SK-N-SH (cell line): ENCODE results near the gene KLK11. TPM values are rescaled to one million over a fixed set of nuclear protein-coding genes. Genes with fewer than 3 reads are reported as not detected.

Experiments
- CTCF ChIA-PET: fragments of 300-600, 350-600 bp; formaldehyde crosslinking; extraction: SDS; loops from one replicate; lab custom pipeline; 2021; lab: Yijun Ruan, JAX
- POLR2A ChIA-PET: fragments of 350-600 bp; sonication (Branson Sonifier 250); formaldehyde crosslinking; extraction: SDS; loops from one replicate; lab custom pipeline; 2020; ENCODE audit warnings: antibody characterized with exemption, inconsistent platforms; lab: Yijun Ruan, JAX
- DNase-seq: peaks from one replicate; pipeline ENCODE4 v3.0.0; 2012
- H2AFZ ChIP-seq: fragments of 200-600 bp; sonication (generic); 2 replicates; pipeline ENCODE4 v1.8.1; 2016; ENCODE audit warnings: antibody characterized with exemption, mild to moderate bottlenecking, low read depth
- H3F3A ChIP-seq: fragments of 200-600 bp; sonication (generic); replicated peaks from 2 replicates; pipeline ENCODE3; 2016; ENCODE audit warnings: antibody characterized with exemption, mild to moderate bottlenecking; ENCODE audit not compliant: insufficient read depth
- H3K27ac ChIP-seq, 2 experiments: fragments of 200-500 bp in 1 of 2; fragments of 200-600 bp in 1 of 2; sonication (Bioruptor generic) in 1 of 2; sonication (generic), shearing (Covaris generic) in 1 of 2; 2 replicates each; pipeline versions ENCODE4 v1.5.1 to v1.6.1; 2014 to 2016; ENCODE audit warnings: low read depth in 2 of 2, inconsistent platforms in 1 of 2, low read length in 1 of 2, mild to moderate bottlenecking in 1 of 2, mixed read lengths in 1 of 2
- H3K27me3 ChIP-seq: fragments of 200-600 bp; sonication (generic), shearing (Covaris generic); 2 replicates; pipeline ENCODE4 v1.6.1; 2016; ENCODE audit warnings: mixed run types; ENCODE audit not compliant: insufficient read depth
- H3K36me3 ChIP-seq, 2 experiments: fragments of 200-500 bp in 1 of 2; fragments of 200-600 bp in 1 of 2; sonication (Bioruptor generic) in 1 of 2; sonication (generic) in 1 of 2; replicated peaks in 1 of 2; 2 replicates each; pipeline versions ENCODE3 to v1.5.1; 2014 to 2016; ENCODE audit warnings: low read length in 1 of 2, mild to moderate bottlenecking in 1 of 2; ENCODE audit not compliant: insufficient read depth in 2 of 2, control insufficient read depth in 1 of 2
- H3K4me1 ChIP-seq, 2 experiments: fragments of 200-500 bp in 1 of 2; fragments of 200-600 bp in 1 of 2; sonication (Bioruptor generic) in 1 of 2; sonication (generic), shearing (Covaris generic) in 1 of 2; 2 replicates each; pipeline versions ENCODE4 v1.5.1 to v1.6.1; 2014 to 2016; ENCODE audit warnings: low read depth in 1 of 2, low read length in 1 of 2, mixed run types in 1 of 2; ENCODE audit not compliant: insufficient read depth in 2 of 2, control insufficient read depth in 1 of 2
- H3K4me2 ChIP-seq: fragments of 200-600 bp; sonication (generic), shearing (Covaris generic); 2 replicates; pipeline ENCODE4 v1.6.1; 2017; ENCODE audit warnings: mixed run types
- H3K4me3 ChIP-seq, 2 experiments: fragments of 200-500 bp in 1 of 2; fragments of 200-600 bp in 1 of 2; sonication (Bioruptor generic) in 1 of 2; sonication (generic), shearing (Covaris generic) in 1 of 2; 2 replicates each; pipeline versions ENCODE4 v1.5.1 to v1.8.1; 2014 to 2016; ENCODE audit warnings: low read depth in 2 of 2, inconsistent platforms in 1 of 2, low read length in 1 of 2, mild to moderate bottlenecking in 1 of 2, mixed read lengths in 1 of 2, moderate library complexity in 1 of 2
- H3K79me2 ChIP-seq: fragments of 200-600 bp; sonication (generic); 2 replicates; pipeline ENCODE4 v1.8.1; 2017; ENCODE audit warnings: mild to moderate bottlenecking; ENCODE audit not compliant: insufficient read depth
- H3K9ac ChIP-seq: fragments of 200-600 bp; sonication (generic); 2 replicates; pipeline ENCODE4 v1.6.1; 2017; ENCODE audit warnings: mixed run types
- H3K9me2 ChIP-seq: fragments of 200-600 bp; sonication (generic); 2 replicates; pipeline ENCODE4 v1.6.1; 2017; ENCODE audit warnings: mixed run types
- H3K9me3 ChIP-seq: fragments of 200-600 bp; sonication (generic); 2 replicates; pipeline ENCODE4 v1.6.1; 2017; ENCODE audit warnings: mixed run types, mild to moderate bottlenecking, moderate library complexity
- H4K20me1 ChIP-seq: fragments of 200-600 bp; sonication (generic); 2 replicates; pipeline ENCODE4 v1.6.1; 2017; ENCODE audit warnings: mild to moderate bottlenecking, mixed run types; ENCODE audit not compliant: insufficient read depth
- ELF1 ChIP-seq: IDR thresholded peaks from 2 replicates; pipeline ENCODE4 v1.4.0; 2012
- NRF1 ChIP-seq: IDR thresholded peaks from 2 replicates; pipeline ENCODE4 v1.6.1; 2012; ENCODE audit warnings: low read depth, mild to moderate bottlenecking, low read length
- RCOR1 ChIP-seq: fragments of 150-350 bp; IDR thresholded peaks from 2 replicates; pipeline ENCODE4 v1.6.1; 2017; ENCODE audit warnings: antibody characterized with exemption, low read length
- RFX5 ChIP-seq: IDR thresholded peaks from 2 replicates; pipeline ENCODE4 v1.6.1; 2012; ENCODE audit warnings: mild to moderate bottlenecking, improper control_type of control experiment, low read length
- SIN3A ChIP-seq: IDR thresholded peaks from 2 replicates; pipeline ENCODE4 v1.6.1; 2012; ENCODE audit warnings: low read depth, mild to moderate bottlenecking, low read length, moderate library complexity, borderline replicate concordance
- TCF12 ChIP-seq: IDR thresholded peaks from 2 replicates; pipeline ENCODE4 v1.4.0; 2012
- TEAD4 ChIP-seq: IDR thresholded peaks from 2 replicates; pipeline ENCODE4 v1.4.0; 2012; ENCODE audit warnings: mild to moderate bottlenecking, borderline replicate concordance; ENCODE audit not compliant: insufficient read depth
- WGBS: methylation state at CpG from one replicate; pipeline ENCODE4 v1.1.6; 2017; ENCODE audit warnings: low lambda C conversion rate; 5-methylcytosine and 5-hydroxymethylcytosine counted together
- polyA plus RNA-seq, 3 experiments: library from polyadenylated mRNA; depleted of rRNA; stranded (reverse); fragments of >200 nt; gene quantifications; 2 replicates each; pipeline ENCODE4 v1.2.3, GENCODE V29; 2012
- TF ChIP-seq, protein P1 (sequence below): fragments of 150-350 bp; IDR thresholded peaks from 2 replicates; pipeline ENCODE4 v1.6.1; 2016; ENCODE audit warnings: mild to moderate bottlenecking, low read depth, low read length
- TF ChIP-seq, protein P2 (sequence below): fragments of 200-600 bp; sonication (generic); IDR thresholded peaks from 2 replicates; pipeline ENCODE4 v1.6.1; 2017; ENCODE audit warnings: antibody characterized with exemption, mild to moderate bottlenecking, moderate library complexity

The KLK11 gene
- polyA plus RNA-seq, 1 of the 3 experiments (the other 2 are of a cell fraction): not detected

- DNase-seq: peak; percentile 4
- no peak for TF ChIP-seq NRF1
- no peak for TF ChIP-seq SIN3A
- TF ChIP-seq, protein P1, sequence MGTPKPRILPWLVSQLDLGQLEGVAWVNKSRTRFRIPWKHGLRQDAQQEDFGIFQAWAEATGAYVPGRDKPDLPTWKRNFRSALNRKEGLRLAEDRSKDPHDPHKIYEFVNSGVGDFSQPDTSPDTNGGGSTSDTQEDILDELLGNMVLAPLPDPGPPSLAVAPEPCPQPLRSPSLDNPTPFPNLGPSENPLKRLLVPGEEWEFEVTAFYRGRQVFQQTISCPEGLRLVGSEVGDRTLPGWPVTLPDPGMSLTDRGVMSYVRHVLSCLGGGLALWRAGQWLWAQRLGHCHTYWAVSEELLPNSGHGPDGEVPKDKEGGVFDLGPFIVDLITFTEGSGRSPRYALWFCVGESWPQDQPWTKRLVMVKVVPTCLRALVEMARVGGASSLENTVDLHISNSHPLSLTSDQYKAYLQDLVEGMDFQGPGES: no peak
- TF ChIP-seq TEAD4: no peak
- Histone ChIP-seq H3K27ac (no peak overlapping the region), H3K4me2 (no peak overlapping the region), H3K36me3 (no peaks in the 10 kb centered on the region), H3F3A (no peaks in the 10 kb centered on the region), H3K9me3 (no peaks in the 10 kb centered on the region), H3K9ac (no peak overlapping the region), H2AFZ (no peak overlapping the region), H4K20me1 (no peaks in the 10 kb centered on the region), H3K79me2 (no peaks in the 10 kb centered on the region), H3K4me1 (no peaks in the 10 kb centered on the region), H3K4me3 (no peak overlapping the region), H3K9me2 (no peaks in the 10 kb centered on the region), H3K27me3 (peaks cover 57% of the 10 kb centered on the region; the same call in 1 of the 2 replicates)
- POLR2A ChIA-PET: no interaction called here
- WGBS: 9% methylated on average over 14 of the region's 19 CpGs
- CTCF ChIA-PET: interaction anchor here (1.9 kb wide), 1 partner anchor 12 kb away, joined by 7 read pairs; no protein-coding TSS in a partner anchor
Observed at GRCh38 chr19:51009061-51009891, 17.1 kb downstream of the KLK11 start.

GRCh38 chr19:51007488-51007887, 18.9 kb downstream of the KLK11 start:
- H3K9me3 ChIP-seq: no peaks in the 10 kb centered on the region
- TF ChIP-seq TCF12: no peak
- TF ChIP-seq ELF1: no peak
- no peak for TF ChIP-seq RFX5
- TF ChIP-seq TEAD4: no peak
- TF ChIP-seq, protein P2, sequence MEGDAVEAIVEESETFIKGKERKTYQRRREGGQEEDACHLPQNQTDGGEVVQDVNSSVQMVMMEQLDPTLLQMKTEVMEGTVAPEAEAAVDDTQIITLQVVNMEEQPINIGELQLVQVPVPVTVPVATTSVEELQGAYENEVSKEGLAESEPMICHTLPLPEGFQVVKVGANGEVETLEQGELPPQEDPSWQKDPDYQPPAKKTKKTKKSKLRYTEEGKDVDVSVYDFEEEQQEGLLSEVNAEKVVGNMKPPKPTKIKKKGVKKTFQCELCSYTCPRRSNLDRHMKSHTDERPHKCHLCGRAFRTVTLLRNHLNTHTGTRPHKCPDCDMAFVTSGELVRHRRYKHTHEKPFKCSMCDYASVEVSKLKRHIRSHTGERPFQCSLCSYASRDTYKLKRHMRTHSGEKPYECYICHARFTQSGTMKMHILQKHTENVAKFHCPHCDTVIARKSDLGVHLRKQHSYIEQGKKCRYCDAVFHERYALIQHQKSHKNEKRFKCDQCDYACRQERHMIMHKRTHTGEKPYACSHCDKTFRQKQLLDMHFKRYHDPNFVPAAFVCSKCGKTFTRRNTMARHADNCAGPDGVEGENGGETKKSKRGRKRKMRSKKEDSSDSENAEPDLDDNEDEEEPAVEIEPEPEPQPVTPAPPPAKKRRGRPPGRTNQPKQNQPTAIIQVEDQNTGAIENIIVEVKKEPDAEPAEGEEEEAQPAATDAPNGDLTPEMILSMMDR: no peak
- TF ChIP-seq SIN3A: no peak
- no peak for TF ChIP-seq RCOR1
- TF ChIP-seq, all 33 proteins: peak for 0
- WGBS: 13% methylated on average over 3 of the region's 3 CpGs
- Histone ChIP-seq H3K4me3 (no peak overlapping the region), H3K36me3 (no peaks in the 10 kb centered on the region), H3K79me2 (no peaks in the 10 kb centered on the region), H3K27ac (no peak overlapping the region), H3K4me1 (no peaks in the 10 kb centered on the region), H2AFZ (no peak overlapping the region), H3K9ac (no peak overlapping the region), H3K4me2 (no peak overlapping the region), H3K9me2 (no peaks in the 10 kb centered on the region), H4K20me1 (no peaks in the 10 kb centered on the region), H3K27me3 (peaks cover 42% of the 10 kb centered on the region; the same call in 1 of the 2 replicates), H3F3A (no peaks in the 10 kb centered on the region)
- CTCF ChIA-PET: interaction anchor here (2.1 kb wide), 1 partner anchor 9 kb away, joined by 8 read pairs; no protein-coding TSS in a partner anchor
- DNase-seq: no peak
- POLR2A ChIA-PET: no interaction called here
